ENCODE measurements around the gene DEXI. TPM values are rescaled to one million over a fixed set of nuclear protein-coding genes. Genes with fewer than 3 reads are reported as not detected.
"Not testable (repeated sequence)": the region's sequence is repeated elsewhere in the genome, so short reads cannot be mapped to it uniquely, and the experiment has no call there.

Gene DEXI
- total RNA-seq, 4 donors from 2014 or later: 74.4 to 96.3 (median 85.5) TPM

DNA sequence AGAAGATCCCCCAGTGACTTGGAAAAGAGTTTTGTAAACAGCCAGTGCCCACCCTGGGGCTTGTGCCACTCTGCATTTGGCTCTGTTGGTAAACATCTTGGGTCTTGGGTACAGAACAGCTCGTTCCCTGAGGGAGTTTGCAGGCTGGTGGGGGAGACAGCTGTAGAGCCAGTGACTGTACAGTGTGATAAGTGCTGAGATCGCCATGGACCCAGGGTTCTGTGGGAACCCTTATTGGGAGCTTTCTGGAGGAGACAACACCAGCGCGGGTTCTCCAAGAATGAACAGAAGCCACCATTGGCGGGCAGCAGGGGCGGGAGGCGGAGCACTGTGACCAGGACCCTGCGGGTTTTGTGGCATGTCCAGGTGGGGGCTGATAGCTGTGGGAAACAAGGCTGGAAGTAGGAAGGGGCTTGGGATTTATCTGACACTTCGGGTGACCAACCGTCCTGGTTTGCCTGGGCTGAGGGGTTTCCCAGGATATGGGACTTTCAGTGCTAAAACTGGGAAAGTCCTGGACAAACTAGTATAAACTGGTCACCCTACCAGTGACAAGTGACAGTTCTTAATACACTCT lies 5.0 kb upstream of the DEXI start:
- Histone ChIP-seq H3K27ac (peak overlapping the region in 2 of 4 donors; percentile 45 to 90), H3K4me1 (peaks cover 0 to 78% (median 30%) of the 10 kb centered on the region in 4 donors)

DNA sequence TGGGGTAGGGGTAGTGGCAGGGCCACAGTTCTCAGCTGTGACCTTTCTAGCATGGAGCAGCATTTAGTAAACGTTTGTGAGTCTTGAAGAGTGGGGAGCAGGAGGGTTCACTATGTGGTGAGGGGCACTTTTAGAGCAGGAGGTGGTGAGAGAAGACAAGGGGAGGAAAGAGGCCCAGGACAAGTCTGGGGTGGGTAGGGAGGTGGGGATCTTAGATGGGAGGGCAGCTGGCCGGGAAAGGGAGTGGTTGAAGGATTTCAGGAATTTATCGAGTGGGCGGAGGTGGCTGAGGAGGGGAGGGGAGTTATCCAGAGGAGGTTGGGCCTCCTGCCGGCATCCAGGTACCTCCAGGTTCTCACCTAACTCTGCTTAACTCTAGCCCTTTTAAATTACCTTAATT lies 4.0 kb upstream of the DEXI start:
- Histone ChIP-seq H3K27ac (peak overlapping the region in 2 of 4 donors; percentile 70 to 90), H3K36me3 (no peaks in the 10 kb centered on the region), H3K4me1 (peaks cover 0 to 77% (median 30%) of the 10 kb centered on the region in 4 donors), H3K27me3 (no peaks in the 10 kb centered on the region), H3K9me3 (no peaks in the 10 kb centered on the region), H3K4me3 (peak overlapping the region in 1 of 4 donors; percentile 93)
- WGBS, 2 donors: 29 to 32% methylated on average over 5 of the region's 5 CpGs
- no peak for DNase-seq (ENCODE audit: low spot score in 2 of 2)
- no peak for TF ChIP-seq EP300 (IDR thresholded peaks at IDR 0.05)

More for the DNA sequence above, 5.0 kb upstream of the DEXI start:
- TF ChIP-seq POLR2A (IDR thresholded peaks at IDR 0.05) (no peak), EP300 (IDR thresholded peaks at IDR 0.05) (no peak)
- TF ChIP-seq, protein P1, sequence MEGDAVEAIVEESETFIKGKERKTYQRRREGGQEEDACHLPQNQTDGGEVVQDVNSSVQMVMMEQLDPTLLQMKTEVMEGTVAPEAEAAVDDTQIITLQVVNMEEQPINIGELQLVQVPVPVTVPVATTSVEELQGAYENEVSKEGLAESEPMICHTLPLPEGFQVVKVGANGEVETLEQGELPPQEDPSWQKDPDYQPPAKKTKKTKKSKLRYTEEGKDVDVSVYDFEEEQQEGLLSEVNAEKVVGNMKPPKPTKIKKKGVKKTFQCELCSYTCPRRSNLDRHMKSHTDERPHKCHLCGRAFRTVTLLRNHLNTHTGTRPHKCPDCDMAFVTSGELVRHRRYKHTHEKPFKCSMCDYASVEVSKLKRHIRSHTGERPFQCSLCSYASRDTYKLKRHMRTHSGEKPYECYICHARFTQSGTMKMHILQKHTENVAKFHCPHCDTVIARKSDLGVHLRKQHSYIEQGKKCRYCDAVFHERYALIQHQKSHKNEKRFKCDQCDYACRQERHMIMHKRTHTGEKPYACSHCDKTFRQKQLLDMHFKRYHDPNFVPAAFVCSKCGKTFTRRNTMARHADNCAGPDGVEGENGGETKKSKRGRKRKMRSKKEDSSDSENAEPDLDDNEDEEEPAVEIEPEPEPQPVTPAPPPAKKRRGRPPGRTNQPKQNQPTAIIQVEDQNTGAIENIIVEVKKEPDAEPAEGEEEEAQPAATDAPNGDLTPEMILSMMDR (IDR thresholded peaks at IDR 0.05): no peak
- no peaks in the 10 kb centered on the region for H3K9me3 ChIP-seq
- no peak overlapping the region for H3K4me3 ChIP-seq
- no peak for DNase-seq (ENCODE audit: low spot score in 2 of 2)
- 76 to 82% methylated on average over 9 of the region's 10 CpGs for WGBS, 2 donors
- H3K27me3 ChIP-seq: no peaks in the 10 kb centered on the region
- H3K36me3 ChIP-seq: no peaks in the 10 kb centered on the region

DNA sequence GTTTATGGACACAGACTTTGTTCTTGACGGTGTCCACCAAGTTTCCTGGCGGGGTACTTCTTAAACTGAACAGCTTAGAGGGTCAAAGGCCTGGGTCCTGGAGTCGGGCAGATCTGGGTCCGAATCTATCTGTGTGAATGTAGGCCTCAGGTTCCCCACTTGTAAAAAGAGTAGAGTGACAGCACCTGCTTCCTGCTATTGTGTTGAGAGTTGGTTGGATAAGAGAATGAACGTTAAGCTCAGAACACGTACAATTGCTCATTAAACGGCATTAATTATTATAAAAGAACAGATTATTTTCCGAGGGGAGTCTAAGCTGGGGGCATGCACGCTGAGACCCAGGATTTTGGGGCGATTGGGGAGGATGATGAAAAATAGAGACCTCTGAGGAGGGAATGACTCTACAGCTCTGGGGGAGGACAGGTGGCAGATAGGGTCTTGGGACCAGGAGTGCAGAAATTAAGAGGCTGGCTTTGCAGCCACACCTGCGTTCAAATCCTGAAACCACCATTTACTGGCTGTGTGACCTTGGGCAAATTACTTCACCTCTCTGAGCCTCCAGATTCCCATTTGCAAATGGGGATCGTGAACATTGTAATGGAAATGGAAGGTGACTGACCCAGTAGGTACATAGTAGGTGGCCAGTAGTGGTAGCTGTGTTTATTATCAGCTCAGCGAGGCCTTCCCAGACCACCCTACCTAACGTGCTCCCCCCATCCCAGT lies 3.0 kb upstream of the DEXI start:
- TF ChIP-seq, protein P1 (IDR thresholded peaks at IDR 0.05): no peak
- no peak for TF ChIP-seq EP300 (IDR thresholded peaks at IDR 0.05)
- Histone ChIP-seq H3K4me3 (peak overlapping the region; percentile 66 to 93 (median 86)), H3K4me1 (peaks cover 0 to 74% (median 35%) of the 10 kb centered on the region in 4 donors), H3K36me3 (no peaks in the 10 kb centered on the region), H3K9me3 (no peaks in the 10 kb centered on the region), H3K27me3 (no peaks in the 10 kb centered on the region), H3K27ac (peak overlapping the region in 3 of 4 donors; percentile 70 to 90 (median 87))
- 40 to 41% methylated on average over 14 of the region's 14 CpGs for WGBS, 2 donors
- no peak for DNase-seq (ENCODE audit: low spot score in 2 of 2)

DNA sequence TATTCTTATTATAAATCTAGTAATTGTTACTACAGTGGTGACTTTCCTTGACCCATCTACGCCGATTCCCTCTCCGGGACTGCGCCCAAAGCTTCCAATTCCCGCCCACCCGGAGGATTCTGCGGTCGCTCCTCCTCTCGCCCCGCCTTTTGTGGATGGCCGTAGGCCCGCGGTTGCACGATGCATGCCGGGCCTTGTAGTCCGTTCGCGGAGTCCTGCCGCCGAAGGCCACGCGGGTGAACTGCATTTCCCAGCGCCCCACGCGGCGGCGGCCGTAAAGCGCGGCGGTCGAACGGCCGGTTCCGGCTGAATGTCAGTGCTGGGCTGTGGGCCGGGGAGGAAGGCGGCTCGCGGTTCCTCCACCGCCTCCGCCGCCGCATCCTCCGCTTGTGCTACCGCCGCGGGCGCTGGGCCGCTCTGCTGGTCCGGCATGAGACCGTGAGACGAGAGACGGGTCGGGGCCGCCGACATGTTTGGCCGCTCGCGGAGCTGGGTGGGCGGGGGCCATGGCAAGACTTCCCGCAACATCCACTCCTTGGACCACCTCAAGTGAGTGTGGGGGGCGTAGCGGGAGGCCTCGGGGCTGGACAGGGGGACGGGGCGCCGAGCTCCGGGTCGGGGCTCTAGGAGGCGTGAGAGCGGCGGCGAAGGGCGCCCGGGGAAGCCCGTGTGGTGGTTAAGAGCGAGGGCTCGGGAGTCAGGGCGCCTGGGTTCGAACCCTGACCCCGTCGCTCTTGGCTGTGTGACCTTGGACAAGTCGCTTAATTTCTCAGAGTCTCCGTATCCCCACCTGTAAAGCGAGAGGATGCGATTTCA lies 2.2 kb upstream of the DEXI start, which contains the start of gene CLEC16A:
Gene CLEC16A (plus strand): TSS at position 316 of the 816 bp plus-strand sequence. CDS start 154 bp downstream, at position 470.
- Histone ChIP-seq H3K4me1 (peaks cover 0 to 74% (median 38%) of the 10 kb centered on the region in 4 donors), H3K27ac (peak within 1 kb of the TSS; percentile 35 to 90 (median 86)), H3K9me3 (no peaks in the 10 kb centered on the region), H3K27me3 (no peaks in the 10 kb centered on the region), H3K4me3 (peak within 1 kb of the TSS; percentile 66 to 93 (median 86)), H3K36me3 (no peaks in the 10 kb centered on the region)
- WGBS, 2 donors: 0% methylated on average over 26 to 65 of the region's 86 CpGs
- TF ChIP-seq, protein P1 (IDR thresholded peaks at IDR 0.05): peak in 3 of 5 experiments; percentile 40 to 66 (median 52)
- TF ChIP-seq EP300 (IDR thresholded peaks at IDR 0.05) (peak; percentile 89 to 93), POLR2A (IDR thresholded peaks at IDR 0.05) (peak in 1 of 2 donors; percentile 80)
- peak; percentile 91 to 94 for DNase-seq (ENCODE audit: low spot score in 2 of 2)

DNA sequence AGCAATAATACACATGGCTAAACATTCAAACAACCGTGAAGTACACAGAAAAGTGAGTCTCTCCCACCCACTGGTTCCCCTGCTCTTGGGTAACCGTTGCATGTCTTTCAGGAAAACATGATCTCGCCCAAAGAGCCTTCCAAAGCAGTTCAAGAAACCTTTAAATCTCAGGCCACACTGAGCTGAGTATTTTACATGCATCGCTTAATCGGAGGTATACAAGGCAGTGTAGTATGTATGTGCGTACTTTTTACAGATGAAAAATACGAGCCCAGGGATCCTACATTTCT lies 741 bp upstream of the DEXI start:
- Histone ChIP-seq H3K4me3 (peak overlapping the region in 2 of 4 donors; percentile 90 to 93), H3K27me3 (no peaks in the 10 kb centered on the region), H3K4me1 (peaks cover 0 to 74% (median 52%) of the 10 kb centered on the region in 4 donors), H3K36me3 (peaks cover 0 to 5% (median 0%) of the 10 kb centered on the region in 3 donors), H3K27ac (peak overlapping the region in 3 of 4 donors; percentile 85 to 90 (median 88)), H3K9me3 (no peaks in the 10 kb centered on the region)
- WGBS, 2 donors: 78 to 81% methylated on average over 7 of the region's 7 CpGs
- no peak for DNase-seq (ENCODE audit: low spot score in 2 of 2)
- TF ChIP-seq EP300 (IDR thresholded peaks at IDR 0.05) (no peak), POLR2A (IDR thresholded peaks at IDR 0.05) (no peak)
- TF ChIP-seq, protein P1 (IDR thresholded peaks at IDR 0.05): no peak

DNA sequence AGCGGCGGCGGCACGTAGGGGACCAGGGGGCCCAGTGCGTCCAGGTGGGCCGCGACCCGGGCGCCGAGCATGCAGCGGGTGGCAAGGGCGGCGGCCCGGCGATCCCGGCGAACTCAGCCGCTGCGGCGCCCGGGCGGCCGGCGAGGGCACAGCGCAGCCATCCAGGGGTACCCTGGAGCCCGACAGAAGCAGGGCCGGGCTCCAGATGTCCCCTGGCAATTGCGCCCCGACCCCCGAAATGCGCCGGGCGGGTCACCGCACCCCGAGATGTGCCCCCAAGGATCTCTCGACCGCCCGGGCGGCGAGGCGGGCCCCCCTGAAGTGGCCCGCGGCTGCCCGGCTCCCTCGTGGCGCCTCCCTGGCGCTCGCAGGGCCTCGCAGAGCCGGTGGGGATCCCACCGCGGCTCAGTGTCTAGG lies 325 bp downstream of the DEXI start:
- H3K27me3 ChIP-seq; H3K9me3 ChIP-seq; DNase-seq (ENCODE audit: low spot score in 2 of 2); H3K36me3 ChIP-seq: not testable (repeated sequence)
- 1% methylated on average over 21 of the region's 52 CpGs; no CpG with 5 or more reads in 1 of the 2 donors for WGBS, 2 donors
- Histone ChIP-seq H3K27ac (peak overlapping the region; percentile 79 to 90 (median 89)), H3K4me1 (peaks cover 0 to 78% (median 63%) of the 10 kb centered on the region in 4 donors), H3K4me3 (peak overlapping the region; percentile 90 to 93 (median 92))
